Neuronal stem cell (in vitro differentiated cells): ENCODE results near the gene TFAP2B.
A peak's percentile ranks its signal among the peaks of the same experiment; 100 is the strongest.

ENCODE experiments used
- DNase-seq: peaks from one replicate; pipeline ENCODE4 v3.0.0-alpha.2; 2013; ENCODE audit warnings: low spot score
- H2AFZ ChIP-seq: one replicate; pipeline ENCODE4 v1.6.1; 2013; ENCODE audit warnings: mild to moderate bottlenecking, low read length, inconsistent platforms
- H2AK5ac ChIP-seq: 2 replicates; pipeline ENCODE4 v1.6.1; 2013; ENCODE audit warnings: low read depth, mild to moderate bottlenecking, inconsistent platforms, low read length, moderate library complexity, mixed read lengths
- H2BK120ac ChIP-seq: 2 replicates; pipeline ENCODE4 v1.6.1; 2013; ENCODE audit warnings: low read depth, mild to moderate bottlenecking, inconsistent platforms, low read length, moderate library complexity, mixed read lengths
- H2BK12ac ChIP-seq: one replicate; pipeline ENCODE4 v1.6.1; 2013; ENCODE audit warnings: low read length, inconsistent platforms
- H2BK15ac ChIP-seq: 2 replicates; pipeline ENCODE4 v1.6.1; 2013; ENCODE audit warnings: mild to moderate bottlenecking, low read length, inconsistent platforms, mixed read lengths
- H2BK5ac ChIP-seq: one replicate; pipeline ENCODE4 v1.6.1; 2013; ENCODE audit warnings: inconsistent platforms, mild to moderate bottlenecking, low read length, moderate library complexity
- H3K14ac ChIP-seq: one replicate; pipeline ENCODE4 v1.6.1; 2013; ENCODE audit warnings: low read length, inconsistent platforms
- H3K18ac ChIP-seq: 2 replicates; pipeline ENCODE4 v1.6.1; 2013; ENCODE audit warnings: low read length, inconsistent platforms
- H3K23ac ChIP-seq: 2 replicates; pipeline ENCODE4 v1.6.1; 2013; ENCODE audit warnings: low read depth, mild to moderate bottlenecking, mixed read lengths, low read length, inconsistent platforms; ENCODE audit not compliant: poor library complexity
- H3K27ac ChIP-seq: replicated peaks from 3 replicates; pipeline ENCODE4 v1.5.1; 2013; ENCODE audit warnings: low read length, inconsistent platforms
- H3K27me3 ChIP-seq, 3 experiments: 2 replicates each; pipeline ENCODE4 v1.6.1; 2013; ENCODE audit warnings: low read length in 3 of 3, mild to moderate bottlenecking in 2 of 3, inconsistent platforms in 1 of 3, low read depth in 1 of 3, mixed read lengths in 1 of 3, moderate library complexity in 1 of 3; ENCODE audit not compliant: control insufficient read depth in 3 of 3, insufficient read depth in 3 of 3
- H3K36me3 ChIP-seq, 2 donors: replicated peaks in 1 of 2; 2 replicates each; pipeline ENCODE4 v1.6.1; 2013; ENCODE audit warnings: low read length in 2 of 2; ENCODE audit not compliant: control insufficient read depth in 2 of 2, insufficient read depth in 2 of 2
- H3K4ac ChIP-seq: 2 replicates; pipeline ENCODE4 v1.6.1; 2013; ENCODE audit warnings: inconsistent platforms, mild to moderate bottlenecking, low read length, moderate library complexity
- H3K4me1 ChIP-seq, 2 donors: 1 replicate in 1 of 2; 2 replicates in 1 of 2; pipeline ENCODE4 v1.6.1; 2013; ENCODE audit warnings: low read length in 2 of 2, low read depth in 1 of 2; ENCODE audit not compliant: control insufficient read depth in 2 of 2, insufficient read depth in 1 of 2
- H3K4me2 ChIP-seq: one replicate; pipeline ENCODE4 v1.6.1; 2013; ENCODE audit warnings: mild to moderate bottlenecking, low read length, inconsistent platforms; ENCODE audit not compliant: insufficient read depth, poor library complexity, severe bottlenecking
- H3K4me3 ChIP-seq, 2 donors: 2 replicates each; pipeline ENCODE4 v1.5.1; 2013; ENCODE audit warnings: low read length in 2 of 2, mild to moderate bottlenecking in 2 of 2, inconsistent platforms in 1 of 2, moderate library complexity in 1 of 2
- H3K79me1 ChIP-seq: one replicate; pipeline ENCODE4 v1.6.1; 2013; ENCODE audit warnings: low read depth, mild to moderate bottlenecking, inconsistent platforms, low read length, moderate library complexity
- H3K9ac ChIP-seq: one replicate; pipeline ENCODE4 v1.6.1; 2013; ENCODE audit warnings: mild to moderate bottlenecking, low read depth, low read length, inconsistent platforms; ENCODE audit not compliant: poor library complexity
- H3K9me3 ChIP-seq, 2 donors: replicated peaks in 1 of 2; 2 replicates each; pipeline versions ENCODE3 to v1.6.1; 2013; ENCODE audit warnings: low read length in 2 of 2, mild to moderate bottlenecking in 2 of 2, inconsistent platforms in 1 of 2, low read depth in 1 of 2, mixed read lengths in 1 of 2, moderate library complexity in 1 of 2; ENCODE audit not compliant: control insufficient read depth in 2 of 2, insufficient read depth in 1 of 2
- H4K8ac ChIP-seq: one replicate; pipeline ENCODE4 v1.6.1; 2013; ENCODE audit warnings: low read depth, mild to moderate bottlenecking, inconsistent platforms, low read length, moderate library complexity
- H4K91ac ChIP-seq: one replicate; pipeline ENCODE4 v1.6.1; 2013; ENCODE audit warnings: low read length, low read depth, mild to moderate bottlenecking, inconsistent platforms; ENCODE audit not compliant: poor library complexity
- WGBS, 2 donors: extraction: QIAGEN DNeasy Blood & Tissue Kit; methylation state at CpG; one replicate each; pipeline ENCODE4 v1.1.7; 2013; ENCODE audit warnings: missing lambda C conversion rate in 2 of 2, mixed read lengths in 1 of 2; ENCODE audit not compliant: insufficient read length in 2 of 2, insufficient replicate concordance in 1 of 2; ENCODE audit errors: extremely low coverage in 2 of 2; 5-methylcytosine and 5-hydroxymethylcytosine counted together

TFAP2B gene

DNA sequence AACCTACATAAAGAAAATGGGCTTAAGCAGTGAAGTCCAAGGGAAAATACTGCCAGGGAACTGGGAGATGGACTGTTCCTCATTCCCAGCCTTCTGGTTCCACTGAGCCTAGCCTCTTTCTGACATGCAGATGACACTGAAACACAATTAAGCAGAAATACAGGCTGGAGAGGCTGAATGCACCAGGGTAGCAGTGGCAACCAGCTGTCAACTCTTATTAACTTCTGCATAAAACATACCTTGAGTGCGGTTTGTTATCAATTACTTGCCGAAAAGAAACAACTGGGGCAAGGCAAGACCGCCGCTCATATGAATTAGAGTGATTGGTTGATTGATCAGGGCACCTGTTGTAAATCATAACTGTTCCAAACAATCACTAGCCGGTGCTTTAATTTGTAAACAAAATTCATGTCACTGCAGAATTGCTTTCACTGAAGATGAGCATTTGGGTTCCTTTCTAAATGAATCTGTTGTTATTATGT is 16.3 kb downstream of the TFAP2B start:
- no peak overlapping the region for H2AFZ ChIP-seq
- H3K4ac ChIP-seq: no peak overlapping the region
- H3K27me3 ChIP-seq: peaks cover 17 to 84% (median 55%) of the 10 kb centered on the region in 3 experiments
- no peak for DNase-seq
- no CpG with 5 or more reads among the region's 5 CpGs for WGBS, 2 donors
- H3K4me1 ChIP-seq: no peaks in the 10 kb centered on the region
- H3K23ac ChIP-seq: no peak overlapping the region
- no peak overlapping the region for H3K4me3 ChIP-seq
- no peaks in the 10 kb centered on the region for H3K9me3 ChIP-seq
- H4K91ac ChIP-seq: no peak overlapping the region
- H3K79me1 ChIP-seq: no peaks in the 10 kb centered on the region
- H2BK15ac ChIP-seq: no peak overlapping the region
- H2BK120ac ChIP-seq: no peak overlapping the region
- H3K4me2 ChIP-seq: no peak overlapping the region
- H2BK12ac ChIP-seq: no peak overlapping the region
- H3K9ac ChIP-seq: no peak overlapping the region
- no peak overlapping the region for H3K18ac ChIP-seq
- no peak overlapping the region for H3K14ac ChIP-seq
- no peak overlapping the region for H3K27ac ChIP-seq
- no peaks in the 10 kb centered on the region for H3K36me3 ChIP-seq
- H2BK5ac ChIP-seq: no peak overlapping the region
- H4K8ac ChIP-seq: no peak overlapping the region
- no peak overlapping the region for H2AK5ac ChIP-seq

DNA sequence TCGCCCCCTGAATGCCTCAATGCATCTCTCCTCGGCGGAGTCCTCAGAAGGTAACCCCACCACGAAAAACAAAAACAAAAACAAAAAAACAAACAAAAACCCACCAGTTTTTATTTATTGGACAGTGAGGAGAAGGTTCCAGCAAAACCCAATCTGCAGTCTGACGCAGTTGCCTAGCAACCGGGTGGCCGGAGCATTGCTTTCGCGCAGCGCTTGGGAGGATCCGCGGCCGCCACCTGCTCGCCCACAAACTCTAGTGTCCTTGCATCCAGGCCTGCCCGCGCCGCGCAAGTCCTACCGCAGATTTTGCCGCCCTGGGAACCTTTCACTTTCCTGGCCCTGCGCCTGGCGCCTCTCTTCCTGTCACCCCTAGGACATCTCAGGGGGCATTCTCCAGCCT is 17.6 kb downstream of the TFAP2B start:
- WGBS, 2 donors: no CpG with 5 or more reads among the region's 22 CpGs
- Histone ChIP-seq H3K79me1 (no peaks in the 10 kb centered on the region), H3K27me3 (peaks cover 23 to 88% (median 68%) of the 10 kb centered on the region in 3 experiments), H3K36me3 (no peaks in the 10 kb centered on the region), H4K91ac (no peak overlapping the region), H3K27ac (no peak overlapping the region), H3K18ac (no peak overlapping the region), H4K8ac (no peak overlapping the region), H3K4ac (no peak overlapping the region), H2AK5ac (no peak overlapping the region), H2AFZ (no peak overlapping the region), H3K9me3 (no peaks in the 10 kb centered on the region), H3K4me2 (no peak overlapping the region), H2BK120ac (no peak overlapping the region), H2BK12ac (no peak overlapping the region), H3K14ac (no peak overlapping the region), H3K4me1 (no peaks in the 10 kb centered on the region), H2BK15ac (no peak overlapping the region), H3K4me3 (no peak overlapping the region), H3K9ac (no peak overlapping the region), H3K23ac (peak overlapping the region; percentile 10), H2BK5ac (no peak overlapping the region)
- no peak for DNase-seq

DNA sequence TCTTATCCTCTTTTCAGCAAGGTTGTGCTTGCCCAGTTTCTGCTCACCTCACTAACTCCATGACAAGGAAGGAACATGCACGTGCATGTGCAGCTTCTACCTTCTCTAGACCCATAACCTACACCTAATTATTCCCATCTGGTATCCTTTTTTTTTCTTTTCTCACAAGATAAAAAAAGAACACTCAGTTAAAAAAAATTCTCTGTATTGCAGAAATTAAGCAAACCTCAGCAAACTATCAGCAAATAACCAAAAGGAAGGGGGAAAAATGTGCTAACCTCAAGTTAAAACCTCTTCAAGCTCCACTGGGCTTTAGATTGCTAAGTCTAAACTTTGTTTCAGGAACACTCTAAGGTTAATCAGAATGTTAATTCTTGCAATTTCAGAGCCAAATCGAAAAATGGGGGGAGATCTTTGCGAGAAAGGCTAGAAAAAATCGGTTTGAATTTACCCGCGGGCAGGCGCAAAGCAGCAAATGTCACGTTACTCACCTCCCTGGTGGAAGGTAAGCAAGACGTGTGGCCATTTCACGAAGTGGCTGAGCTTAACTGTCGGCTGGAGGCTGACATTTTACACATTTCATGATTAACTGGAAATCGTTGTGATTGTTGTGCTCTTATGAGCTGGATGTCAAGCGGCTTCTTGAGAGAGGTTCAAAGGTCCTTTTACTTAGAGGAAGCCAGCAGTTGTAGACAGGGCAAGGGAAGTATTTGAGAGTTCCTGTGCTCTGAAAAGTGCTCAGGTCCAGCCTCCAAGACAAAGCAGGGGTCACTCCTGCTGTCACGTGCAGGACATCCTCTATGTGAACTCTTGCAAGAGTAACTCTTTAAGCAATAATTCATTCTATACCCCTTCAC is 19.1 kb downstream of the TFAP2B start:
- Histone ChIP-seq H2AK5ac (no peak overlapping the region), H2AFZ (no peak overlapping the region), H3K4me3 (no peak overlapping the region), H2BK5ac (no peak overlapping the region), H2BK120ac (no peak overlapping the region), H4K8ac (no peak overlapping the region), H3K36me3 (no peaks in the 10 kb centered on the region), H2BK12ac (no peak overlapping the region), H2BK15ac (no peak overlapping the region), H3K9ac (no peak overlapping the region), H3K4me1 (no peaks in the 10 kb centered on the region), H3K18ac (no peak overlapping the region), H3K27me3 (peaks cover 34 to 92% (median 83%) of the 10 kb centered on the region in 3 experiments), H3K4ac (no peak overlapping the region), H3K14ac (no peak overlapping the region), H4K91ac (no peak overlapping the region), H3K4me2 (no peak overlapping the region), H3K79me1 (no peaks in the 10 kb centered on the region), H3K27ac (no peak overlapping the region), H3K23ac (no peak overlapping the region), H3K9me3 (no peaks in the 10 kb centered on the region)
- WGBS, 2 donors: no CpG with 5 or more reads among the region's 14 CpGs
- DNase-seq: no peak

DNA sequence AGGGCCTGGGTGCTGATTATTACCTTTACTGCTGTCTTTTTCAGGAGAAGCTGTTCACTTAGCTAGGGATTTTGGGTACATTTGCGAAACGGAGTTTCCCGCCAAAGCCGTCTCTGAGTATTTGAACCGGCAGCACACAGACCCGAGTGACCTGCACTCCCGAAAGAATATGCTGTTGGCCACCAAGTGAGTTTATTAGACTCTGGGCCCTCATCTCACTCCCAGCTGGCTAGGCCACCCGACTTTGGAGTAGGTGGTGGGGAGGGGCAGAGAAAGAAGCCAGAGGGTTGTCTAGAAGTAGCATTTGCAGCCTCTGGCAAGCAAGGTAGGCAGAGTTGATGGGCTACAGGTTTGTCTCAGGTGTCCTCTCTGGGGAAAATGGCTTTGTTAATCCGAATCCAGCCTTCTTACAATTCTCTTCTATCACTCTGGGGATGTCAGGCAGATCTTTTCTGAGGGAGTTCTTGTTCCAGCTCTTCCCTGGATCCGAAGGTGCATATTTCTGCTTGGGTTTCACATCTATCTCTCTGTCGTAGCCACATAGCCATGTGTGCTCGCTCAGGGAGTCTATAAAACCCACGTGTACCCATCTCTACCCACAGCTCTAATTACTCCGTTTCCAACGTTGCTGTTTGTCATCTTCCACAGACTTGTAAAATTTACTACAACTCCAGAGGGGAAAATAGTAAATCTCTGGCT is 21.6 kb downstream of the TFAP2B start:
- no peak overlapping the region for H2AFZ ChIP-seq
- no peak overlapping the region for H3K14ac ChIP-seq
- H2BK15ac ChIP-seq: no peak overlapping the region
- no peaks in the 10 kb centered on the region for H3K36me3 ChIP-seq
- H3K27me3 ChIP-seq: peaks cover 34 to 100% (median 97%) of the 10 kb centered on the region in 3 experiments
- H3K4me3 ChIP-seq: no peak overlapping the region
- no peak overlapping the region for H2AK5ac ChIP-seq
- no peak overlapping the region for H3K9ac ChIP-seq
- H3K18ac ChIP-seq: no peak overlapping the region
- H2BK5ac ChIP-seq: no peak overlapping the region
- no peak overlapping the region for H3K23ac ChIP-seq
- H3K4me2 ChIP-seq: no peak overlapping the region
- H3K79me1 ChIP-seq: no peaks in the 10 kb centered on the region
- H3K4me1 ChIP-seq: no peaks in the 10 kb centered on the region
- H4K8ac ChIP-seq: no peak overlapping the region
- no peak overlapping the region for H2BK12ac ChIP-seq
- H3K9me3 ChIP-seq: no peaks in the 10 kb centered on the region
- H2BK120ac ChIP-seq: no peak overlapping the region
- no peak overlapping the region for H4K91ac ChIP-seq
- no CpG with 5 or more reads among the region's 15 CpGs for WGBS, 2 donors
- no peak for DNase-seq
- H3K4ac ChIP-seq: no peak overlapping the region
- H3K27ac ChIP-seq: no peak overlapping the region
